GM12878 (cell line): ENCODE data around the gene ICAM4. TPM values are rescaled to one million over a fixed set of nuclear protein-coding genes. Genes with fewer than 3 reads are reported as not detected.

Experiments used
- ATAC-seq: fragments of 200-7000 bp; cut with Tn5 transposase; 3 replicates; pipeline ENCODE4 v1.9.1; 2020; ENCODE audit warnings: mild to moderate bottlenecking, moderate library complexity
- BruUV-seq: library from RNA; stranded (reverse); fragments of 400-500 nt; replicated peaks from 2 replicates; lab custom pipeline; 2021; lab: Mats Ljungman, UMichigan
- CTCF ChIA-PET: fragments of 300-600 bp; sonication (Branson Sonifier 250); formaldehyde crosslinking; extraction: SDS; loops from one replicate; lab custom pipeline; 2021; ENCODE audit warnings: inconsistent platforms; lab: Yijun Ruan, JAX
- POLR2A ChIA-PET: fragments of 350-600 bp; formaldehyde crosslinking; extraction: SDS; loops from one replicate; lab custom pipeline; 2021; ENCODE audit warnings: inconsistent platforms; lab: Charles Lee
- RAD21 ChIA-PET: fragments of 300-600 bp; sonication (Branson Sonifier 250); formaldehyde crosslinking; loops from one replicate; lab custom pipeline; 2023; ENCODE audit warnings: antibody characterized with exemption; ENCODE audit not compliant: unreplicated experiment; lab: Charles Lee
- SMC1A ChIA-PET: fragments of 300-600 bp; sonication (Branson Sonifier 250); formaldehyde crosslinking; loops from one replicate; lab custom pipeline; 2023; ENCODE audit not compliant: unreplicated experiment, uncharacterized antibody; lab: Charles Lee
- DNase-seq: peaks from one replicate; pipeline ENCODE4 v3.0.0-alpha.2; 2011; ENCODE audit warnings: low read depth, low spot score
- FAIRE-seq: peaks from 3 replicates; lab custom pipeline; 2011; peaks lifted over from hg19 to GRCh38; lab: Jason Lieb, UNC
- H2AFZ ChIP-seq: 2 replicates; pipeline ENCODE4 v1.6.0; 2011; ENCODE audit warnings: low read depth, low read length, control low read depth; ENCODE audit not compliant: control insufficient read depth
- H3K27ac ChIP-seq: 2 replicates; pipeline ENCODE4 v1.5.1; 2011; ENCODE audit warnings: control low read depth; ENCODE audit not compliant: control insufficient read depth, insufficient read depth
- H3K27me3 ChIP-seq, 2 experiments: replicated peaks in 1 of 2; 2 replicates each; pipeline versions ENCODE4 v1.6.0 to v1.6.1; 2011; ENCODE audit warnings: low read length in 1 of 2; ENCODE audit not compliant: control insufficient read depth in 2 of 2, insufficient read depth in 2 of 2
- H3K36me3 ChIP-seq, 2 experiments: 2 replicates each; pipeline ENCODE4 v1.5.1; 2011; ENCODE audit warnings: low read length in 1 of 2; ENCODE audit not compliant: control insufficient read depth in 2 of 2, insufficient read depth in 2 of 2
- H3K4me1 ChIP-seq: 2 replicates; pipeline ENCODE4 v1.6.1; 2011; ENCODE audit warnings: mild to moderate bottlenecking, low read length, moderate library complexity, mixed read lengths; ENCODE audit not compliant: control insufficient read depth, insufficient read depth
- H3K4me2 ChIP-seq: 2 replicates; pipeline ENCODE4 v1.6.0; 2011; ENCODE audit warnings: control low read depth; ENCODE audit not compliant: control insufficient read depth, insufficient read depth
- H3K4me3 ChIP-seq: fragments of 200-600 bp; sonication (generic); 2 replicates; pipeline ENCODE4 v1.5.1; 2016
- H3K79me2 ChIP-seq: 2 replicates; pipeline ENCODE4 v1.6.0; 2011; ENCODE audit warnings: low read length; ENCODE audit not compliant: control insufficient read depth, insufficient read depth
- H3K9ac ChIP-seq: 2 replicates; pipeline ENCODE4 v1.8.0; 2011; ENCODE audit warnings: low read length, control low read depth, mixed read lengths; ENCODE audit not compliant: control insufficient read depth, insufficient read depth
- H3K9me3 ChIP-seq: replicated peaks from 3 replicates; pipeline ENCODE4 v1.5.1; 2011; ENCODE audit warnings: mild to moderate bottlenecking, low read length; ENCODE audit not compliant: control insufficient read depth, insufficient read depth
- H4K20me1 ChIP-seq: 2 replicates; pipeline ENCODE4 v1.6.0; 2011; ENCODE audit not compliant: control insufficient read depth, insufficient read depth
- BACH1 ChIP-seq: fragments of 450-650 bp; IDR thresholded peaks from 2 replicates; pipeline ENCODE4 v1.6.1; 2017; ENCODE audit warnings: mild to moderate bottlenecking, borderline replicate concordance
- ESRRA ChIP-seq: IDR thresholded peaks from 2 replicates; pipeline ENCODE4 v1.6.1; 2012; ENCODE audit warnings: mild to moderate bottlenecking, low read length, improper control_type of control experiment
- FOXM1 ChIP-seq: IDR thresholded peaks from 2 replicates; pipeline ENCODE4 v1.6.1; 2012; ENCODE audit warnings: low read depth, mild to moderate bottlenecking, inconsistent platforms, low read length, moderate library complexity
- KAT2A ChIP-seq: conservative IDR thresholded peaks from 2 replicates; pipeline ENCODE4 v1.6.1; 2011; ENCODE audit warnings: low read depth, low read length; ENCODE audit not compliant: control insufficient read depth
- POLR2AphosphoS5 ChIP-seq: IDR thresholded peaks from 2 replicates; pipeline ENCODE4 v1.6.1; 2011; ENCODE audit warnings: mild to moderate bottlenecking, low read length, inconsistent platforms
- POU2F2 ChIP-seq: IDR thresholded peaks from 3 replicates; pipeline ENCODE4 v1.6.1; 2011; ENCODE audit warnings: low read depth, mild to moderate bottlenecking, low read length, borderline replicate concordance
- RCOR1 ChIP-seq: conservative IDR thresholded peaks from 2 replicates; pipeline ENCODE4 v1.6.1; 2012; ENCODE audit warnings: low read depth, low read length, improper control_type of control experiment
- RELA ChIP-seq: fragments of 450-650 bp; IDR thresholded peaks from 2 replicates; pipeline ENCODE4 v1.8.0; 2014; ENCODE audit warnings: borderline replicate concordance; ENCODE audit not compliant: partially characterized antibody
- SPI1 ChIP-seq: IDR thresholded peaks from 2 replicates; pipeline ENCODE4 v1.6.1; 2011; ENCODE audit warnings: low read depth, mild to moderate bottlenecking, low read length, moderate library complexity, borderline replicate concordance; ENCODE audit not compliant: insufficient read depth
- SREBF1 ChIP-seq: IDR thresholded peaks from 2 replicates; pipeline ENCODE4 v1.6.1; 2012; ENCODE audit warnings: mild to moderate bottlenecking, low read length
- TCF12 ChIP-seq: IDR thresholded peaks from 2 replicates; pipeline ENCODE4 v1.6.1; 2011; ENCODE audit warnings: low read depth, mild to moderate bottlenecking, low read length
- ZNF274 ChIP-seq: IDR thresholded peaks from one replicate; pipeline ENCODE4 v1.8.0; 2011; ENCODE audit not compliant: insufficient read length, insufficient read depth
- WGBS: methylation state at CpG from one replicate; pipeline ENCODE4 v1.1.6; 2016; ENCODE audit warnings: low lambda C conversion rate; ENCODE audit not compliant: insufficient replicate concordance, insufficient coverage; ENCODE audit errors: missing lambda C conversion rate; 5-methylcytosine and 5-hydroxymethylcytosine counted together
- in situ Hi-C: fragments of 300-500 bp; cut with MboI; formaldehyde crosslinking; loops from 9 replicates; pipeline ENCODE4 v1.14.3; 2018; ENCODE audit warnings: mixed read lengths
- intact Hi-C: fragments of 100-400 bp; cut with micrococcal nuclease; formaldehyde crosslinking; loops from one replicate; pipeline ENCODE4 v1.14.2; 2022; ENCODE audit not compliant: unreplicated experiment
- polyA plus RNA-seq, 11 experiments: library from polyadenylated mRNA; depleted of rRNA in 4 of 11; unstranded in 6 of 11; stranded (reverse) in 5 of 11; fragments of >200 nt; fragmentation: Nextera tagmentation in 4 of 11; fragmentation: Illumina TruSeq in 1 of 11; extraction: Ambion mirVana in 4 of 11; extraction: Trizol in 1 of 11; gene quantifications; 1 replicate in 1 of 11; 2 replicates in 10 of 11; pipeline versions ENCODE4 v1.2.1 to v1.2.3, GENCODE V29; 2011 to 2016; ENCODE audit warnings: inconsistent platforms in 2 of 11, missing spikeins in 2 of 11, low read depth in 1 of 11
- total RNA-seq, 4 experiments: library from RNA; depleted of rRNA in 3 of 4; stranded (reverse); fragments of >200 nt in 3 of 4; fragmentation: Illumina TruSeq in 1 of 4; extraction: Trizol in 1 of 4; gene quantifications; 2 replicates each; pipeline versions ENCODE4 v1.2.1 to v1.2.3, GENCODE V29; 2013 to 2021
- TF ChIP-seq, protein P1 (sequence below): fragments of 450-650 bp; IDR thresholded peaks from 2 replicates; pipeline ENCODE4 v1.6.1; 2017; ENCODE audit warnings: borderline replicate concordance
- TF ChIP-seq, protein P2 (sequence below): IDR thresholded peaks from 2 replicates; pipeline ENCODE4 v1.6.1; 2011; ENCODE audit warnings: borderline replicate concordance, low read depth, mild to moderate bottlenecking, moderate library complexity, low read length; ENCODE audit not compliant: insufficient read depth, poor library complexity, severe bottlenecking
- TF ChIP-seq, protein P3 (sequence below): fragments of 450-650 bp; IDR thresholded peaks from 2 replicates; pipeline ENCODE4 v1.6.1; 2016; ENCODE audit warnings: mild to moderate bottlenecking
- TF ChIP-seq, protein P4 (sequence below): IDR thresholded peaks from 2 replicates; pipeline ENCODE4 v1.6.1; 2011; ENCODE audit warnings: low read depth, low read length, improper control_type of control experiment, borderline replicate concordance

The ICAM4 gene
- total and polyA plus RNA-seq, 10 of the 15 experiments (the other 5 are each of a cell fraction or from before 2014, with no cell fraction given), result 0.31 to 5.1 (median 1.7) TPM

DNA sequence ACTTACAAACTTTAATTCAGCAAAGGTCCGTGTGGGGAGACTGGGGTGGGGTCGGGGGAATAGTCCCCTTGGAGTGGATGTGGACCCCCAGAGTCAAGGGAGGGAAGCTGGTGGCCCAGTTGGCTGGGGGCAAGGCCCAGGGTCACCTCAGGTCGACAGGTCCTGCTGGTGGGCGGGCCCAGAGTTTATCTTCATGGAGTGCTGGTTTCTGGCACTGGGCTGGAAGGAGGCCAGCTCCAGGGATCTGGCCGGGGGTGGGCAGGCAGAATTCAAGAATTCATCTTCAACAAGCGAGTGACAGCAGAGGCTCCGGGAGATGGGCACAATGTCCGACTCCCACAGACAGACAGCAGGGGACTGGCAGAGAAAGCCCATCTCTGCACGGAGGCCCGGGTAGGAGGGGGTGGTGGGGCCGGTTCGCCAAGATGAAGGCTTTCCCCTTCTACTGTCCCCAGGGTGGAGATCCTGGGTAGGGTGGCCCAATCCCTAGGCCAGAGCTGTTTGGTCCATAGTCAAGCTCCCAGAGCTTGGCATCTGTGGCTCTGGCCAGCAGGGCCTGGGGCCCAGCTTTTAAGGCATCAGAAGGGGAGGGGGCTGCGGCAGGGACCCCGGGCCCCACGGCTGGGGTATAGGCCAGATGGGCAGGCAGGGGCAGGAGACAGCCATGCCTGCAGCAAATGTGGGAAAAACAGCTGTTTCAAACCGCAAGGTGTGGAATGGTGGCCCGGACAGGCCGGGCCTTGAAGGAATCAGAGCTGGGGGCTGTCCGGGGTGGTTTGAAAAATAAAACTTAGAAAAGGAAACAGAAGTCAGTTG, 29.7 kb downstream of the ICAM4 start:
- DNase-seq (no peak), FAIRE-seq (no peak), ATAC-seq (peak; percentile 5; the same call in 2 of the 3 replicates)
- Histone ChIP-seq H3K9me3 (no peaks in the 10 kb centered on the region), H2AFZ (peak overlapping the region; percentile 82; the same call in 1 of the 2 replicates), H3K79me2 (peaks cover 6% of the 10 kb centered on the region), H4K20me1 (no peaks in the 10 kb centered on the region), H3K27ac (no peak overlapping the region), H3K36me3 (peaks cover 0 to 20% of the 10 kb centered on the region in 2 experiments; a peak in 3 of 4 replicates), H3K27me3 (no peaks in the 10 kb centered on the region), H3K4me2 (no peak overlapping the region), H3K4me3 (peak overlapping the region; percentile 88; the same call in 1 of the 2 replicates), H3K4me1 (peaks cover 5% of the 10 kb centered on the region), H3K9ac (no peak overlapping the region)
- in situ Hi-C loops (no loop called here), intact Hi-C loops (no loop called here)
- WGBS, result 76% methylated on average over 17 of the region's 19 CpGs
- BruUV-seq, result TSS peak; percentile 65
- SMC1A ChIA-PET, result no interaction called here
- CTCF ChIA-PET, result no interaction called here
- POLR2A ChIA-PET, result interaction anchor here (0.5 kb wide), 2 partner anchors 45 to 497 kb away, joined by 3 to 5 read pairs; partner anchors contain the start of gene ICAM1
- RAD21 ChIA-PET, result interaction anchor here (1.7 kb wide), 2 partner anchors 17 to 46 kb away, joined by 3 read pairs; partner anchors contain the start of gene RAVER1
- no peak for TF ChIP-seq RELA
- TF ChIP-seq ZNF274, result no peak
- TF ChIP-seq, protein P1, sequence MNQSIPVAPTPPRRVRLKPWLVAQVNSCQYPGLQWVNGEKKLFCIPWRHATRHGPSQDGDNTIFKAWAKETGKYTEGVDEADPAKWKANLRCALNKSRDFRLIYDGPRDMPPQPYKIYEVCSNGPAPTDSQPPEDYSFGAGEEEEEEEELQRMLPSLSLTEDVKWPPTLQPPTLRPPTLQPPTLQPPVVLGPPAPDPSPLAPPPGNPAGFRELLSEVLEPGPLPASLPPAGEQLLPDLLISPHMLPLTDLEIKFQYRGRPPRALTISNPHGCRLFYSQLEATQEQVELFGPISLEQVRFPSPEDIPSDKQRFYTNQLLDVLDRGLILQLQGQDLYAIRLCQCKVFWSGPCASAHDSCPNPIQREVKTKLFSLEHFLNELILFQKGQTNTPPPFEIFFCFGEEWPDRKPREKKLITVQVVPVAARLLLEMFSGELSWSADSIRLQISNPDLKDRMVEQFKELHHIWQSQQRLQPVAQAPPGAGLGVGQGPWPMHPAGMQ, result no peak
- TF ChIP-seq, protein P2, sequence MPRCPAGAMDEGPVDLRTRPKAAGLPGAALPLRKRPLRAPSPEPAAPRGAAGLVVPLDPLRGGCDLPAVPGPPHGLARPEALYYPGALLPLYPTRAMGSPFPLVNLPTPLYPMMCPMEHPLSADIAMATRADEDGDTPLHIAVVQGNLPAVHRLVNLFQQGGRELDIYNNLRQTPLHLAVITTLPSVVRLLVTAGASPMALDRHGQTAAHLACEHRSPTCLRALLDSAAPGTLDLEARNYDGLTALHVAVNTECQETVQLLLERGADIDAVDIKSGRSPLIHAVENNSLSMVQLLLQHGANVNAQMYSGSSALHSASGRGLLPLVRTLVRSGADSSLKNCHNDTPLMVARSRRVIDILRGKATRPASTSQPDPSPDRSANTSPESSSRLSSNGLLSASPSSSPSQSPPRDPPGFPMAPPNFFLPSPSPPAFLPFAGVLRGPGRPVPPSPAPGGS, result no peak
- TF ChIP-seq, protein P3, sequence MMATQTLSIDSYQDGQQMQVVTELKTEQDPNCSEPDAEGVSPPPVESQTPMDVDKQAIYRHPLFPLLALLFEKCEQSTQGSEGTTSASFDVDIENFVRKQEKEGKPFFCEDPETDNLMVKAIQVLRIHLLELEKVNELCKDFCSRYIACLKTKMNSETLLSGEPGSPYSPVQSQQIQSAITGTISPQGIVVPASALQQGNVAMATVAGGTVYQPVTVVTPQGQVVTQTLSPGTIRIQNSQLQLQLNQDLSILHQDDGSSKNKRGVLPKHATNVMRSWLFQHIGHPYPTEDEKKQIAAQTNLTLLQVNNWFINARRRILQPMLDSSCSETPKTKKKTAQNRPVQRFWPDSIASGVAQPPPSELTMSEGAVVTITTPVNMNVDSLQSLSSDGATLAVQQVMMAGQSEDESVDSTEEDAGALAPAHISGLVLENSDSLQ, result no peak
- TF ChIP-seq SPI1, result no peak
- TF ChIP-seq POLR2AphosphoS5, result no peak
- TF ChIP-seq, protein P4, sequence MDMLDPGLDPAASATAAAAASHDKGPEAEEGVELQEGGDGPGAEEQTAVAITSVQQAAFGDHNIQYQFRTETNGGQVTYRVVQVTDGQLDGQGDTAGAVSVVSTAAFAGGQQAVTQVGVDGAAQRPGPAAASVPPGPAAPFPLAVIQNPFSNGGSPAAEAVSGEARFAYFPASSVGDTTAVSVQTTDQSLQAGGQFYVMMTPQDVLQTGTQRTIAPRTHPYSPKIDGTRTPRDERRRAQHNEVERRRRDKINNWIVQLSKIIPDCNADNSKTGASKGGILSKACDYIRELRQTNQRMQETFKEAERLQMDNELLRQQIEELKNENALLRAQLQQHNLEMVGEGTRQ, result no peak
- TF ChIP-seq FOXM1, result no peak
- TF ChIP-seq TCF12, result no peak
- no peak for TF ChIP-seq POU2F2
- no peak for TF ChIP-seq KAT2A
- no peak for TF ChIP-seq ESRRA
- no peak for TF ChIP-seq SREBF1
- no peak for TF ChIP-seq RCOR1
- TF ChIP-seq BACH1, result no peak
